HepG2 (cell line): ENCODE measurements around the gene RAB22A. TPM values are rescaled to one million over a fixed set of nuclear protein-coding genes. Genes with fewer than 3 reads are reported as not detected.

Experiments
- BHLHE40 ChIP-seq: IDR thresholded peaks from 2 replicates; pipeline ENCODE4 v1.6.1; 2011; ENCODE audit warnings: low read length, improper control_type of control experiment
- CBX1 ChIP-seq: IDR thresholded peaks from one replicate; pipeline ENCODE4 v1.6.1; 2016; ENCODE audit warnings: antibody characterized with exemption, low read depth
- EP300 ChIP-seq, 3 experiments: sonication (generic) in 1 of 3; formaldehyde crosslinking in 1 of 3; IDR thresholded peaks; 2 replicates each; pipeline versions ENCODE4 v1.5.1 to v1.6.1; 2011 to 2020; ENCODE audit warnings: low read depth in 2 of 3, low read length in 2 of 3, borderline replicate concordance in 1 of 3, improper control_type of control experiment in 1 of 3, mild to moderate bottlenecking in 1 of 3, missing genetic modification reagents in 1 of 3, moderate library complexity in 1 of 3
- ETV6 ChIP-seq: sonication (generic); formaldehyde crosslinking; conservative IDR thresholded peaks from 2 replicates; pipeline ENCODE4 v1.4.0; 2020; ENCODE audit warnings: missing genetic modification reagents
- EZH2 ChIP-seq: conservative IDR thresholded peaks from 2 replicates; pipeline ENCODE4 v1.6.1; 2012; ENCODE audit warnings: mild to moderate bottlenecking, low read depth, low read length, moderate library complexity
- HHEX ChIP-seq: IDR thresholded peaks from 2 replicates; pipeline ENCODE4 v1.6.1; 2016; ENCODE audit warnings: control low read depth
- KAT8 ChIP-seq: IDR thresholded peaks from 2 replicates; pipeline ENCODE4 v1.6.1; 2016; ENCODE audit warnings: missing genetic modification reagents, missing compliant biosample characterization
- LCORL ChIP-seq, 2 experiments: fragments of 450-650 bp in 1 of 2; sonication (generic) in 1 of 2; formaldehyde crosslinking in 1 of 2; IDR thresholded peaks; 2 replicates each; pipeline versions ENCODE4 v1.5.0 to v1.6.1; 2017 to 2020; ENCODE audit warnings: antibody characterized with exemption in 1 of 2, missing genetic modification reagents in 1 of 2
- MTF1 ChIP-seq: sonication (generic); formaldehyde crosslinking; IDR thresholded peaks from 2 replicates; pipeline ENCODE4 v1.5.0; 2020; ENCODE audit warnings: missing genetic modification reagents
- SNAPC2 ChIP-seq: sonication (generic); formaldehyde crosslinking; IDR thresholded peaks from 2 replicates; pipeline ENCODE4 v1.8.1; 2022; ENCODE audit warnings: mild to moderate bottlenecking, missing genetic modification reagents
- ZBTB38 ChIP-seq: sonication (generic); formaldehyde crosslinking; IDR thresholded peaks from 2 replicates; pipeline ENCODE4 v1.5.1; 2020; ENCODE audit warnings: mild to moderate bottlenecking, missing genetic modification reagents
- ZNF101 ChIP-seq: sonication (generic); formaldehyde crosslinking; IDR thresholded peaks from 2 replicates; pipeline ENCODE4 v1.4.0; 2020; ENCODE audit warnings: mild to moderate bottlenecking, low read depth, missing genetic modification reagents, borderline replicate concordance
- ZNF253 ChIP-seq: sonication (generic); formaldehyde crosslinking; IDR thresholded peaks from 2 replicates; pipeline ENCODE4 v1.8.0; 2022; ENCODE audit warnings: mild to moderate bottlenecking, missing genetic modification reagents, borderline replicate concordance
- ZNF605 ChIP-seq: sonication (generic); formaldehyde crosslinking; IDR thresholded peaks from 2 replicates; pipeline ENCODE4 v1.8.0; 2022; ENCODE audit warnings: mild to moderate bottlenecking, missing genetic modification reagents
- ZNF672 ChIP-seq: sonication (generic); formaldehyde crosslinking; IDR thresholded peaks from 2 replicates; pipeline ENCODE4 v1.8.1; 2022; ENCODE audit warnings: missing genetic modification reagents
- ZNF703 ChIP-seq: sonication (generic); formaldehyde crosslinking; IDR thresholded peaks from 2 replicates; pipeline ENCODE4 v1.5.1; 2020; ENCODE audit warnings: missing genetic modification reagents, mild to moderate bottlenecking, moderate library complexity, borderline replicate concordance
- ZNF891 ChIP-seq: sonication (generic); formaldehyde crosslinking; IDR thresholded peaks from 2 replicates; pipeline ENCODE4 v1.5.0; 2020; ENCODE audit warnings: mild to moderate bottlenecking, missing genetic modification reagents
- polyA plus RNA-seq, 8 experiments: library from polyadenylated mRNA; depleted of rRNA in 3 of 8; stranded (reverse) in 7 of 8; unstranded in 1 of 8; fragments of >200 nt; fragmentation: Illumina TruSeq in 4 of 8; extraction: Trizol in 4 of 8; gene quantifications; 2 replicates each; pipeline versions ENCODE4 v1.2.1 to v1.2.3, GENCODE V29; 2011 to 2016; ENCODE audit warnings: low read depth in 4 of 8, missing spikeins in 1 of 8, mixed read lengths in 1 of 8; ENCODE audit not compliant: insufficient read depth in 1 of 8
- total RNA-seq, 5 experiments: library from RNA; depleted of rRNA; stranded (reverse); fragments of >200 nt; fragmentation: Illumina TruSeq; extraction: Trizol; gene quantifications; 2 replicates each; pipeline ENCODE4 v1.2.3, GENCODE V29; 2016; ENCODE audit warnings: low read depth in 1 of 5
- TF ChIP-seq, protein P1 (sequence below): sonication (generic); formaldehyde crosslinking; IDR thresholded peaks from 2 replicates; pipeline ENCODE4 v1.5.0; 2020; ENCODE audit warnings: missing genetic modification reagents
- TF ChIP-seq, protein P2 (sequence below): sonication (generic); formaldehyde crosslinking; IDR thresholded peaks from 2 replicates; pipeline ENCODE4 v1.8.0; 2022; ENCODE audit warnings: mild to moderate bottlenecking, missing genetic modification reagents, borderline replicate concordance
- TF ChIP-seq, protein P3 (sequence below): sonication (generic); formaldehyde crosslinking; IDR thresholded peaks from 2 replicates; pipeline ENCODE4 v1.4.0; 2020; ENCODE audit warnings: missing genetic modification reagents
- TF ChIP-seq, protein P4 (sequence below): sonication (generic); formaldehyde crosslinking; IDR thresholded peaks from 2 replicates; pipeline ENCODE4 v1.9.0; 2021; ENCODE audit warnings: missing genetic modification reagents, mild to moderate bottlenecking, borderline replicate concordance
- TF ChIP-seq, protein P5 (sequence below): sonication (generic); formaldehyde crosslinking; IDR thresholded peaks from 2 replicates; pipeline ENCODE4 v1.8.0; 2022; ENCODE audit warnings: mild to moderate bottlenecking, missing genetic modification reagents; ENCODE audit not compliant: insufficient replicate concordance
- TF ChIP-seq, protein P6 (sequence below): IDR thresholded peaks from 2 replicates; pipeline ENCODE4 v1.6.1; 2018; ENCODE audit warnings: missing genetic modification reagents, mild to moderate bottlenecking, missing compliant biosample characterization

RAB22A gene
- total and polyA plus RNA-seq, 2 of the 13 experiments (the other 11 are each of a cell fraction or from before 2014, with no cell fraction given) = 10.7 to 11.2 TPM

DNA sequence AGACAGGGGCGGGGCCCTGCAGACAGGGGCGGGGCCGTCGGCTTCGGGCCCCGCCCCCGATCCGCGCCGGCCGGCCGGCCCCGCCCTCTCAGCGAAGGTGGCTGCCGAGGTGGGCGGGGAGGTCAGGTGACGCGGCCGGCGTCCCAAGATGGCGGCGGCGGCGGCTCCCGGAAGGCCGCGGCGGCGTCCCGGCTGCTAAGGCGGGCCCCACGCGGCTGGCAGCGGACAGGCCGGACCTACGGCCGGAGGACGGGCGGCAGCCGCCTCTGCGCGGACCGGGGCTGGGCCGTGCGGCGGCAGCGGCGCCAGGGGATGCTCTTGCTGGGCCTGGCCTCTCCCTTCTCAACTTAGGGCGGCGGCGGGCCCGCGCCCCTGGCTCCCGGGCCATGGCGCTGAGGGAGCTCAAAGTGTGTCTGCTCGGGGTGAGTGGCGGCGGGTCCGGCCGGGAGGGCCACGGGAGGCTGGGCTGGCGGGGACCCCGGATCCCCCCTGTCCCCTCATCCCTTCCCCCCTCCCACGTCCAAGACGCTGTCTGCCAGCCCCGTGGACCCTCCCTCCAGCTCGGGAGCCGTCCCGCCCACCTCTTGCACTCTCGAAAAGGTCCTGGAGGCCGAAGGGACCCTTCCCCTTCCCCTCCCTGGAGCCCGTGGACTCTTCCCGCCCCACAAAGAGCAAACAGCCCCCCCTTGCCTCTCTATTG is at the start of gene RAB22A (continued):
- TF ChIP-seq, protein P1, sequence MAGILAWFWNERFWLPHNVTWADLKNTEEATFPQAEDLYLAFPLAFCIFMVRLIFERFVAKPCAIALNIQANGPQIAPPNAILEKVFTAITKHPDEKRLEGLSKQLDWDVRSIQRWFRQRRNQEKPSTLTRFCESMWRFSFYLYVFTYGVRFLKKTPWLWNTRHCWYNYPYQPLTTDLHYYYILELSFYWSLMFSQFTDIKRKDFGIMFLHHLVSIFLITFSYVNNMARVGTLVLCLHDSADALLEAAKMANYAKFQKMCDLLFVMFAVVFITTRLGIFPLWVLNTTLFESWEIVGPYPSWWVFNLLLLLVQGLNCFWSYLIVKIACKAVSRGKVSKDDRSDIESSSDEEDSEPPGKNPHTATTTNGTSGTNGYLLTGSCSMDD (CRISPR knock-in tag) = no peak
- TF ChIP-seq MTF1 (CRISPR knock-in tag) (no peak), SNAPC2 (CRISPR knock-in tag) (no peak), ZNF891 (CRISPR knock-in tag) (no peak), ZNF605 (CRISPR knock-in tag) (no peak), BHLHE40 (0 out of 2 replicates have a peak, but pooled peaks have one; percentile 31), ZNF101 (CRISPR knock-in tag) (no peak), ETV6 (CRISPR knock-in tag) (peak; percentile 77; the same call in 1 of the 2 replicates), ZNF703 (CRISPR knock-in tag) (no peak), LCORL (IDR thresholded peaks at IDR 0.05) (no peak), LCORL (CRISPR knock-in tag; IDR thresholded peaks at IDR 0.05) (no peak), KAT8 (CRISPR knock-in tag) (0 out of 2 replicates have a peak, but pooled peaks have one; percentile 33), ZNF253 (CRISPR knock-in tag) (no peak), EP300 (IDR thresholded peaks at IDR 0.05; ENCODE audit: low read depth in 2 of 2, low read length in 2 of 2) (peak; percentile 8 to 37; a peak in 1 of 4 replicates), EP300 (CRISPR knock-in tag; IDR thresholded peaks at IDR 0.05; ENCODE audit: borderline replicate concordance) (no peak), CBX1 (no peak), ZNF672 (CRISPR knock-in tag) (no peak), ZBTB38 (CRISPR knock-in tag) (peak; percentile 80), HHEX (no peak), EZH2 (no peak)
- TF ChIP-seq, protein P2, sequence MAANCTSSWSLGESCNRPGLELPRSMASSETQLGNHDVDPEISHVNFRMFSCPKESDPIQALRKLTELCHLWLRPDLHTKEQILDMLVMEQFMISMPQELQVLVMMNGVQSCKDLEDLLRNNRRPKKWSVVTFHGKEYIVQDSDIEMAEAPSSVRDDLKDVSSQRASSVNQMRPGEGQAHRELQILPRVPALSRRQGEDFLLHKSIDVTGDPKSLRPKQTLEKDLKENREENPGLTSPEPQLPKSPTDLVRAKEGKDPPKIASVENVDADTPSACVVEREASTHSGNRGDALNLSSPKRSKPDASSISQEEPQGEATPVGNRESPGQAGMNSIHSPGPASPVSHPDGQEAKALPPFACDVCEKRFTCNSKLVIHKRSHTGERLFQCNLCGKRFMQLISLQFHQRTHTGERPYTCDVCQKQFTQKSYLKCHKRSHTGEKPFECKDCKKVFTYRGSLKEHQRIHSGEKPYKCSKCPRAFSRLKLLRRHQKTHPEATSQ (CRISPR knock-in tag) = no peak
- TF ChIP-seq, protein P3, sequence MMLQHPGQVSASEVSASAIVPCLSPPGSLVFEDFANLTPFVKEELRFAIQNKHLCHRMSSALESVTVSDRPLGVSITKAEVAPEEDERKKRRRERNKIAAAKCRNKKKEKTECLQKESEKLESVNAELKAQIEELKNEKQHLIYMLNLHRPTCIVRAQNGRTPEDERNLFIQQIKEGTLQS (CRISPR knock-in tag) = peak; percentile 33; the same call in 1 of the 2 replicates
- TF ChIP-seq, protein P4, sequence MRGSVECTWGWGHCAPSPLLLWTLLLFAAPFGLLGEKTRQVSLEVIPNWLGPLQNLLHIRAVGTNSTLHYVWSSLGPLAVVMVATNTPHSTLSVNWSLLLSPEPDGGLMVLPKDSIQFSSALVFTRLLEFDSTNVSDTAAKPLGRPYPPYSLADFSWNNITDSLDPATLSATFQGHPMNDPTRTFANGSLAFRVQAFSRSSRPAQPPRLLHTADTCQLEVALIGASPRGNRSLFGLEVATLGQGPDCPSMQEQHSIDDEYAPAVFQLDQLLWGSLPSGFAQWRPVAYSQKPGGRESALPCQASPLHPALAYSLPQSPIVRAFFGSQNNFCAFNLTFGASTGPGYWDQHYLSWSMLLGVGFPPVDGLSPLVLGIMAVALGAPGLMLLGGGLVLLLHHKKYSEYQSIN (CRISPR knock-in tag) = no peak
- TF ChIP-seq, protein P5, sequence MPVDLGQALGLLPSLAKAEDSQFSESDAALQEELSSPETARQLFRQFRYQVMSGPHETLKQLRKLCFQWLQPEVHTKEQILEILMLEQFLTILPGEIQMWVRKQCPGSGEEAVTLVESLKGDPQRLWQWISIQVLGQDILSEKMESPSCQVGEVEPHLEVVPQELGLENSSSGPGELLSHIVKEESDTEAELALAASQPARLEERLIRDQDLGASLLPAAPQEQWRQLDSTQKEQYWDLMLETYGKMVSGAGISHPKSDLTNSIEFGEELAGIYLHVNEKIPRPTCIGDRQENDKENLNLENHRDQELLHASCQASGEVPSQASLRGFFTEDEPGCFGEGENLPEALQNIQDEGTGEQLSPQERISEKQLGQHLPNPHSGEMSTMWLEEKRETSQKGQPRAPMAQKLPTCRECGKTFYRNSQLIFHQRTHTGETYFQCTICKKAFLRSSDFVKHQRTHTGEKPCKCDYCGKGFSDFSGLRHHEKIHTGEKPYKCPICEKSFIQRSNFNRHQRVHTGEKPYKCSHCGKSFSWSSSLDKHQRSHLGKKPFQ (CRISPR knock-in tag) = no peak
- TF ChIP-seq, protein P6, sequence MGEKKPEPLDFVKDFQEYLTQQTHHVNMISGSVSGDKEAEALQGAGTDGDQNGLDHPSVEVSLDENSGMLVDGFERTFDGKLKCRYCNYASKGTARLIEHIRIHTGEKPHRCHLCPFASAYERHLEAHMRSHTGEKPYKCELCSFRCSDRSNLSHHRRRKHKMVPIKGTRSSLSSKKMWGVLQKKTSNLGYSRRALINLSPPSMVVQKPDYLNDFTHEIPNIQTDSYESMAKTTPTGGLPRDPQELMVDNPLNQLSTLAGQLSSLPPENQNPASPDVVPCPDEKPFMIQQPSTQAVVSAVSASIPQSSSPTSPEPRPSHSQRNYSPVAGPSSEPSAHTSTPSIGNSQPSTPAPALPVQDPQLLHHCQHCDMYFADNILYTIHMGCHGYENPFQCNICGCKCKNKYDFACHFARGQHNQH = no peak
